HepG2 (cell line): ENCODE measurements around the gene TADA2A. TPM values are rescaled to one million over a fixed set of nuclear protein-coding genes. Genes with fewer than 3 reads are reported as not detected.

ENCODE experiments used
- BHLHE40 ChIP-seq: IDR thresholded peaks from 2 replicates; pipeline ENCODE4 v1.6.1; 2011; ENCODE audit warnings: low read length, improper control_type of control experiment
- E2F2 ChIP-seq: sonication (generic); formaldehyde crosslinking; IDR thresholded peaks from 2 replicates; pipeline ENCODE4 v1.4.0; 2020; ENCODE audit warnings: missing genetic modification reagents, borderline replicate concordance
- JUN ChIP-seq: sonication (generic); formaldehyde crosslinking; IDR thresholded peaks from 2 replicates; pipeline ENCODE4 v1.4.0; 2020; ENCODE audit warnings: mild to moderate bottlenecking, missing genetic modification reagents
- MLLT10 ChIP-seq: sonication (generic); formaldehyde crosslinking; IDR thresholded peaks from 2 replicates; pipeline ENCODE4 v1.4.0; 2020; ENCODE audit warnings: missing genetic modification reagents
- PLRG1 ChIP-seq: fragments of 450-650 bp; conservative IDR thresholded peaks from 2 replicates; pipeline ENCODE4 v1.6.1; 2016
- ZFP1 ChIP-seq: IDR thresholded peaks from 2 replicates; pipeline ENCODE4 v1.6.1; 2016
- ZNF230 ChIP-seq: sonication (generic); formaldehyde crosslinking; IDR thresholded peaks from 2 replicates; pipeline ENCODE4 v1.4.0; 2020; ENCODE audit warnings: mild to moderate bottlenecking, missing genetic modification reagents
- polyA plus RNA-seq, 8 experiments: library from polyadenylated mRNA; depleted of rRNA in 3 of 8; stranded (reverse) in 7 of 8; unstranded in 1 of 8; fragments of >200 nt; fragmentation: Illumina TruSeq in 4 of 8; extraction: Trizol in 4 of 8; gene quantifications; 2 replicates each; pipeline versions ENCODE4 v1.2.1 to v1.2.3, GENCODE V29; 2011 to 2016; ENCODE audit warnings: low read depth in 4 of 8, missing spikeins in 1 of 8, mixed read lengths in 1 of 8; ENCODE audit not compliant: insufficient read depth in 1 of 8
- total RNA-seq, 5 experiments: library from RNA; depleted of rRNA; stranded (reverse); fragments of >200 nt; fragmentation: Illumina TruSeq; extraction: Trizol; gene quantifications; 2 replicates each; pipeline ENCODE4 v1.2.3, GENCODE V29; 2016; ENCODE audit warnings: low read depth in 1 of 5
- TF ChIP-seq, protein P1 (sequence below): sonication (generic); formaldehyde crosslinking; IDR thresholded peaks from 2 replicates; pipeline ENCODE4 v1.4.0; 2020; ENCODE audit warnings: missing genetic modification reagents, borderline replicate concordance
- TF ChIP-seq, protein P2 (sequence below): sonication (generic); formaldehyde crosslinking; IDR thresholded peaks from 2 replicates; pipeline ENCODE4 v1.9.0; 2022; ENCODE audit warnings: low read depth, missing genetic modification reagents
- TF ChIP-seq, protein P3 (sequence below): sonication (generic); formaldehyde crosslinking; IDR thresholded peaks from 2 replicates; pipeline ENCODE4 v1.4.0; 2020; ENCODE audit warnings: missing genetic modification reagents
- TF ChIP-seq, protein P4 (sequence below): sonication (generic); formaldehyde crosslinking; IDR thresholded peaks from 2 replicates; pipeline ENCODE4 v1.4.0; 2020; ENCODE audit warnings: missing genetic modification reagents

TADA2A gene
- total and polyA plus RNA-seq, 2 of the 13 experiments (the other 11 are each of a cell fraction or from before 2014, with no cell fraction given): 8.0 to 14.0 TPM

GRCh38 chr17:37405955-37406634 lies 591 bp upstream of the TADA2A start (continued):
- TF ChIP-seq, protein P1, sequence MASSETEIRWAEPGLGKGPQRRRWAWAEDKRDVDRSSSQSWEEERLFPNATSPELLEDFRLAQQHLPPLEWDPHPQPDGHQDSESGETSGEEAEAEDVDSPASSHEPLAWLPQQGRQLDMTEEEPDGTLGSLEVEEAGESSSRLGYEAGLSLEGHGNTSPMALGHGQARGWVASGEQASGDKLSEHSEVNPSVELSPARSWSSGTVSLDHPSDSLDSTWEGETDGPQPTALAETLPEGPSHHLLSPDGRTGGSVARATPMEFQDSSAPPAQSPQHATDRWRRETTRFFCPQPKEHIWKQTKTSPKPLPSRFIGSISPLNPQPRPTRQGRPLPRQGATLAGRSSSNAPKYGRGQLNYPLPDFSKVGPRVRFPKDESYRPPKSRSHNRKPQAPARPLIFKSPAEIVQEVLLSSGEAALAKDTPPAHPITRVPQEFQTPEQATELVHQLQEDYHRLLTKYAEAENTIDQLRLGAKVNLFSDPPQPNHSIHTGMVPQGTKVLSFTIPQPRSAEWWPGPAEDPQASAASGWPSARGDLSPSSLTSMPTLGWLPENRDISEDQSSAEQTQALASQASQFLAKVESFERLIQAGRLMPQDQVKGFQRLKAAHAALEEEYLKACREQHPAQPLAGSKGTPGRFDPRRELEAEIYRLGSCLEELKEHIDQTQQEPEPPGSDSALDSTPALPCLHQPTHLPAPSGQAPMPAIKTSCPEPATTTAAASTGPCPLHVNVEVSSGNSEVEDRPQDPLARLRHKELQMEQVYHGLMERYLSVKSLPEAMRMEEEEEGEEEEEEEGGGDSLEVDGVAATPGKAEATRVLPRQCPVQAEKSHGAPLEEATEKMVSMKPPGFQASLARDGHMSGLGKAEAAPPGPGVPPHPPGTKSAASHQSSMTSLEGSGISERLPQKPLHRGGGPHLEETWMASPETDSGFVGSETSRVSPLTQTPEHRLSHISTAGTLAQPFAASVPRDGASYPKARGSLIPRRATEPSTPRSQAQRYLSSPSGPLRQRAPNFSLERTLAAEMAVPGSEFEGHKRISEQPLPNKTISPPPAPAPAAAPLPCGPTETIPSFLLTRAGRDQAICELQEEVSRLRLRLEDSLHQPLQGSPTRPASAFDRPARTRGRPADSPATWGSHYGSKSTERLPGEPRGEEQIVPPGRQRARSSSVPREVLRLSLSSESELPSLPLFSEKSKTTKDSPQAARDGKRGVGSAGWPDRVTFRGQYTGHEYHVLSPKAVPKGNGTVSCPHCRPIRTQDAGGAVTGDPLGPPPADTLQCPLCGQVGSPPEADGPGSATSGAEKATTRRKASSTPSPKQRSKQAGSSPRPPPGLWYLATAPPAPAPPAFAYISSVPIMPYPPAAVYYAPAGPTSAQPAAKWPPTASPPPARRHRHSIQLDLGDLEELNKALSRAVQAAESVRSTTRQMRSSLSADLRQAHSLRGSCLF (CRISPR knock-in tag): no peak
- TF ChIP-seq ZNF230 (no peak), MLLT10 (no peak), PLRG1 (no peak), BHLHE40 (no peak), E2F2 (no peak), JUN (no peak), ZFP1 (no peak)
- TF ChIP-seq, protein P2, sequence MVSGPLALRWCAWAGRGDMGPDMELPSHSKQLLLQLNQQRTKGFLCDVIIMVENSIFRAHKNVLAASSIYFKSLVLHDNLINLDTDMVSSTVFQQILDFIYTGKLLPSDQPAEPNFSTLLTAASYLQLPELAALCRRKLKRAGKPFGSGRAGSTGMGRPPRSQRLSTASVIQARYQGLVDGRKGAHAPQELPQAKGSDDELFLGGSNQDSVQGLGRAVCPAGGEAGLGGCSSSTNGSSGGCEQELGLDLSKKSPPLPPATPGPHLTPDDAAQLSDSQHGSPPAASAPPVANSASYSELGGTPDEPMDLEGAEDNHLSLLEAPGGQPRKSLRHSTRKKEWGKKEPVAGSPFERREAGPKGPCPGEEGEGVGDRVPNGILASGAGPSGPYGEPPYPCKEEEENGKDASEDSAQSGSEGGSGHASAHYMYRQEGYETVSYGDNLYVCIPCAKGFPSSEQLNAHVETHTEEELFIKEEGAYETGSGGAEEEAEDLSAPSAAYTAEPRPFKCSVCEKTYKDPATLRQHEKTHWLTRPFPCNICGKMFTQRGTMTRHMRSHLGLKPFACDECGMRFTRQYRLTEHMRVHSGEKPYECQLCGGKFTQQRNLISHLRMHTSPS (CRISPR knock-in tag): no peak
- TF ChIP-seq, protein P3, sequence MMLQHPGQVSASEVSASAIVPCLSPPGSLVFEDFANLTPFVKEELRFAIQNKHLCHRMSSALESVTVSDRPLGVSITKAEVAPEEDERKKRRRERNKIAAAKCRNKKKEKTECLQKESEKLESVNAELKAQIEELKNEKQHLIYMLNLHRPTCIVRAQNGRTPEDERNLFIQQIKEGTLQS: no peak
- TF ChIP-seq, protein P4, sequence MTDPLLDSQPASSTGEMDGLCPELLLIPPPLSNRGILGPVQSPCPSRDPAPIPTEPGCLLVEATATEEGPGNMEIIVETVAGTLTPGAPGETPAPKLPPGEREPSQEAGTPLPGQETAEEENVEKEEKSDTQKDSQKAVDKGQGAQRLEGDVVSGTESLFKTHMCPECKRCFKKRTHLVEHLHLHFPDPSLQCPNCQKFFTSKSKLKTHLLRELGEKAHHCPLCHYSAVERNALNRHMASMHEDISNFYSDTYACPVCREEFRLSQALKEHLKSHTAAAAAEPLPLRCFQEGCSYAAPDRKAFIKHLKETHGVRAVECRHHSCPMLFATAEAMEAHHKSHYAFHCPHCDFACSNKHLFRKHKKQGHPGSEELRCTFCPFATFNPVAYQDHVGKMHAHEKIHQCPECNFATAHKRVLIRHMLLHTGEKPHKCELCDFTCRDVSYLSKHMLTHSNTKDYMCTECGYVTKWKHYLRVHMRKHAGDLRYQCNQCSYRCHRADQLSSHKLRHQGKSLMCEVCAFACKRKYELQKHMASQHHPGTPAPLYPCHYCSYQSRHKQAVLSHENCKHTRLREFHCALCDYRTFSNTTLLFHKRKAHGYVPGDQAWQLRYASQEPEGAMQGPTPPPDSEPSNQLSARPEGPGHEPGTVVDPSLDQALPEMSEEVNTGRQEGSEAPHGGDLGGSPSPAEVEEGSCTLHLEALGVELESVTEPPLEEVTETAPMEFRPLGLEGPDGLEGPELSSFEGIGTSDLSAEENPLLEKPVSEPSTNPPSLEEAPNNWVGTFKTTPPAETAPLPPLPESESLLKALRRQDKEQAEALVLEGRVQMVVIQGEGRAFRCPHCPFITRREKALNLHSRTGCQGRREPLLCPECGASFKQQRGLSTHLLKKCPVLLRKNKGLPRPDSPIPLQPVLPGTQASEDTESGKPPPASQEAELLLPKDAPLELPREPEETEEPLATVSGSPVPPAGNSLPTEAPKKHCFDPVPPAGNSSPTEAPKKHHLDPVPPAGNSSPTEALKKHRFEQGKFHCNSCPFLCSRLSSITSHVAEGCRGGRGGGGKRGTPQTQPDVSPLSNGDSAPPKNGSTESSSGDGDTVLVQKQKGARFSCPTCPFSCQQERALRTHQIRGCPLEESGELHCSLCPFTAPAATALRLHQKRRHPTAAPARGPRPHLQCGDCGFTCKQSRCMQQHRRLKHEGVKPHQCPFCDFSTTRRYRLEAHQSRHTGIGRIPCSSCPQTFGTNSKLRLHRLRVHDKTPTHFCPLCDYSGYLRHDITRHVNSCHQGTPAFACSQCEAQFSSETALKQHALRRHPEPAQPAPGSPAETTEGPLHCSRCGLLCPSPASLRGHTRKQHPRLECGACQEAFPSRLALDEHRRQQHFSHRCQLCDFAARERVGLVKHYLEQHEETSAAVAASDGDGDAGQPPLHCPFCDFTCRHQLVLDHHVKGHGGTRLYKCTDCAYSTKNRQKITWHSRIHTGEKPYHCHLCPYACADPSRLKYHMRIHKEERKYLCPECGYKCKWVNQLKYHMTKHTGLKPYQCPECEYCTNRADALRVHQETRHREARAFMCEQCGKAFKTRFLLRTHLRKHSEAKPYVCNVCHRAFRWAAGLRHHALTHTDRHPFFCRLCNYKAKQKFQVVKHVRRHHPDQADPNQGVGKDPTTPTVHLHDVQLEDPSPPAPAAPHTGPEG: no peak
